HEK293T (cell line): ENCODE data around the gene PER3.

Source experiments
- CTCF ChIA-PET: fragments of 350-600 bp; formaldehyde crosslinking; extraction: SDS; loops from one replicate; lab custom pipeline; 2021; ENCODE audit warnings: antibody characterized with exemption, inconsistent platforms; lab: Yijun Ruan, JAX
- POLR2A ChIA-PET: fragments of 350-600 bp; formaldehyde crosslinking; extraction: SDS; loops from one replicate; lab custom pipeline; 2020; ENCODE audit warnings: antibody characterized with exemption, inconsistent platforms; lab: Yijun Ruan, JAX
- DNase-seq: peaks from one replicate; pipeline ENCODE4 v3.0.0; 2012; ENCODE audit warnings: mixed read lengths; ENCODE audit errors: extremely low spot score
- ARNT ChIP-seq: fragments of 450-650 bp; IDR thresholded peaks from 2 replicates; pipeline ENCODE4 v1.6.1; 2017; ENCODE audit warnings: mild to moderate bottlenecking
- BHLHE40 ChIP-seq: fragments of 450-650 bp; IDR thresholded peaks from 2 replicates; pipeline ENCODE4 v1.6.1; 2016; ENCODE audit warnings: mild to moderate bottlenecking, moderate library complexity, borderline replicate concordance
- CTBP1 ChIP-seq: fragments of 450-650 bp; IDR thresholded peaks from 2 replicates; pipeline ENCODE4 v1.6.1; 2016; ENCODE audit warnings: borderline replicate concordance
- ELF4 ChIP-seq: fragments of 450-650 bp; IDR thresholded peaks from 2 replicates; pipeline ENCODE4 v1.6.1; 2017; ENCODE audit warnings: antibody characterized with exemption
- FOXA1 ChIP-seq: fragments of 450-650 bp; IDR thresholded peaks from 2 replicates; pipeline ENCODE4 v1.6.1; 2016; ENCODE audit warnings: mild to moderate bottlenecking
- FOXK2 ChIP-seq: fragments of 450-650 bp; IDR thresholded peaks from 2 replicates; pipeline ENCODE4 v1.6.1; 2016; ENCODE audit warnings: mild to moderate bottlenecking
- FOXM1 ChIP-seq: fragments of 450-650 bp; IDR thresholded peaks from 2 replicates; pipeline ENCODE4 v1.6.1; 2017; ENCODE audit warnings: mild to moderate bottlenecking, borderline replicate concordance
- HDGF ChIP-seq: fragments of 450-650 bp; IDR thresholded peaks from 2 replicates; pipeline ENCODE4 v1.6.1; 2017; ENCODE audit warnings: antibody characterized with exemption, borderline replicate concordance
- L3MBTL2 ChIP-seq: fragments of 450-650 bp; conservative IDR thresholded peaks from 2 replicates; pipeline ENCODE4 v1.6.1; 2016; ENCODE audit warnings: mild to moderate bottlenecking
- LEF1 ChIP-seq: fragments of 450-650 bp; IDR thresholded peaks from 2 replicates; pipeline ENCODE4 v1.6.1; 2017; ENCODE audit warnings: mild to moderate bottlenecking, borderline replicate concordance
- NFRKB ChIP-seq: fragments of 450-650 bp; IDR thresholded peaks from 2 replicates; pipeline ENCODE4 v1.6.1; 2016; ENCODE audit warnings: mild to moderate bottlenecking, moderate library complexity
- PKNOX1 ChIP-seq: fragments of 450-650 bp; IDR thresholded peaks from 2 replicates; pipeline ENCODE4 v1.6.1; 2016
- SP1 ChIP-seq: fragments of 450-650 bp; IDR thresholded peaks from 2 replicates; pipeline ENCODE4 v1.6.1; 2017
- SUZ12 ChIP-seq: fragments of 450-650 bp; IDR thresholded peaks from 2 replicates; pipeline ENCODE4 v1.6.1; 2016; ENCODE audit warnings: mild to moderate bottlenecking
- TARDBP ChIP-seq: fragments of 450-650 bp; IDR thresholded peaks from 2 replicates; pipeline ENCODE4 v1.6.1; 2016
- ZNF384 ChIP-seq: fragments of 450-650 bp; IDR thresholded peaks from 2 replicates; pipeline ENCODE4 v1.6.1; 2016

Gene PER3

GRCh38 chr1:7747605-7748004, 36.5 kb upstream of the PER3 start:
- CTCF ChIA-PET = interaction anchor here (1.8 kb wide), 1 partner anchor 79 kb away, joined by 13 read pairs; no protein-coding TSS in a partner anchor
- no peak for TF ChIP-seq ZNF384
- no peak for TF ChIP-seq PKNOX1
- no peak for TF ChIP-seq ELF4
- TF ChIP-seq SUZ12 = no peak
- no peak for TF ChIP-seq FOXM1
- no peak for TF ChIP-seq NFRKB
- TF ChIP-seq HDGF = no peak
- TF ChIP-seq TARDBP = no peak
- no peak for TF ChIP-seq SP1
- no peak for TF ChIP-seq ARNT
- TF ChIP-seq BHLHE40 = no peak
- no peak for TF ChIP-seq FOXA1
- POLR2A ChIA-PET = no interaction called here
- DNase-seq = no peak

- TF ChIP-seq FOXK2 (no peak), SUZ12 (no peak), FOXM1 (no peak), HDGF (no peak), L3MBTL2 (no peak), CTBP1 (no peak), LEF1 (no peak), PKNOX1 (no peak), TARDBP (no peak), ZNF384 (no peak), ARNT (no peak), BHLHE40 (no peak), SP1 (no peak), NFRKB (no peak), FOXA1 (no peak), ELF4 (no peak)
- POLR2A ChIA-PET = no interaction called here
- DNase-seq = no peak
- CTCF ChIA-PET = interaction anchor here (1.8 kb wide), 1 partner anchor 80 kb away, joined by 13 read pairs; no protein-coding TSS in a partner anchor
Measured at GRCh38 chr1:7749126-7749525, 35.0 kb upstream of the PER3 start.

GRCh38 chr1:7751174-7751573, 32.9 kb upstream of the PER3 start:
- CTCF ChIA-PET = interaction anchor here (3.6 kb wide), 1 partner anchor 83 kb away, joined by 82 read pairs; no protein-coding TSS in a partner anchor
- no peak for DNase-seq
- TF ChIP-seq TARDBP (no peak), FOXK2 (no peak), ARNT (no peak), CTBP1 (no peak), SP1 (no peak), ELF4 (no peak), FOXM1 (no peak), LEF1 (no peak), FOXA1 (no peak), PKNOX1 (no peak), ZNF384 (no peak), NFRKB (no peak), BHLHE40 (no peak)
- POLR2A ChIA-PET = interaction anchor here (1.9 kb wide), 1 partner anchor 47 kb away, joined by 10 read pairs; no protein-coding TSS in a partner anchor

- POLR2A ChIA-PET = interaction anchor here (0.8 to 1.9 kb wide), 3 partner anchors 18 to 85 kb away, joined by 4 to 10 read pairs (median 5); partner anchors contain the start of gene VAMP3
- CTCF ChIA-PET = interaction anchor here (0.6 to 3.6 kb wide), 13 partner anchors 9 to 904 kb away, joined by 3 to 82 read pairs (median 5); no protein-coding TSS in a partner anchor
Measured at GRCh38 chr1:7752512-7753417, 31.3 kb upstream of the PER3 start.

More at GRCh38 chr1:7752512-7753417, 31.3 kb upstream of the PER3 start:
- TF ChIP-seq ELF4 = no peak
- TF ChIP-seq FOXM1 = no peak
- TF ChIP-seq PKNOX1 = peak; percentile 31; the same call in 1 of the 2 replicates
- TF ChIP-seq ZNF384 = no peak
- DNase-seq = peak; percentile 51
